Thyroid gland (tissue), 4 donors: ENCODE results near the gene ZNF81.

Experiments
- POLR2A ChIP-seq, 2 donors: fragments of 450-650 bp; IDR thresholded peaks; one replicate each; pipeline ENCODE4 v1.6.1; 2017; ENCODE audit warnings: antibody characterized with exemption in 2 of 2, mild to moderate bottlenecking in 2 of 2, moderate library complexity in 1 of 2
- TF ChIP-seq, protein P1 (sequence below), 6 experiments: fragments of 200-600 bp in 3 of 6; fragments of 450-650 bp in 3 of 6; sonication (generic) in 3 of 6; IDR thresholded peaks; one replicate each; pipeline ENCODE4 v1.5.1; 2016 to 2019; ENCODE audit warnings: antibody characterized with exemption in 6 of 6, mild to moderate bottlenecking in 2 of 6, inconsistent platforms in 1 of 6, moderate library complexity in 1 of 6

DNA sequence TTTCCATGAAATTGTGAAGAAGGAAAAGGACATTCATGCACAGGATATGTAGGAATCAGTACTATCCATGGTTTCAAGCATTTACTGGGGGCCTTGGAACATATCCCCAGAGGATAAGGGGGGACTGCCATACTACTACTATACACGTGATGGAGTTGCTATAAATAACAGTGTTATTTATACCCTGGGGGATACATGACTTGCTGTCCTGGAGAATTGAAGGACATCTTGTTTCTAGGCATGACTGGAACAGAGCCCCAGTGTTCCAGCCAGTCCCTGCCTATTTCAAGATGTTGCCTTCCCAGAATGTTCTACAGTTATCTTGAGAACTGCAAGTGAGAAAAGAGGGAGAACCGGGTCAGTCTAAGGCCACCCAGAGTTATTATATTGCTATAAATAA lies 39.6 kb upstream of the ZNF81 start:
- TF ChIP-seq, protein P1, sequence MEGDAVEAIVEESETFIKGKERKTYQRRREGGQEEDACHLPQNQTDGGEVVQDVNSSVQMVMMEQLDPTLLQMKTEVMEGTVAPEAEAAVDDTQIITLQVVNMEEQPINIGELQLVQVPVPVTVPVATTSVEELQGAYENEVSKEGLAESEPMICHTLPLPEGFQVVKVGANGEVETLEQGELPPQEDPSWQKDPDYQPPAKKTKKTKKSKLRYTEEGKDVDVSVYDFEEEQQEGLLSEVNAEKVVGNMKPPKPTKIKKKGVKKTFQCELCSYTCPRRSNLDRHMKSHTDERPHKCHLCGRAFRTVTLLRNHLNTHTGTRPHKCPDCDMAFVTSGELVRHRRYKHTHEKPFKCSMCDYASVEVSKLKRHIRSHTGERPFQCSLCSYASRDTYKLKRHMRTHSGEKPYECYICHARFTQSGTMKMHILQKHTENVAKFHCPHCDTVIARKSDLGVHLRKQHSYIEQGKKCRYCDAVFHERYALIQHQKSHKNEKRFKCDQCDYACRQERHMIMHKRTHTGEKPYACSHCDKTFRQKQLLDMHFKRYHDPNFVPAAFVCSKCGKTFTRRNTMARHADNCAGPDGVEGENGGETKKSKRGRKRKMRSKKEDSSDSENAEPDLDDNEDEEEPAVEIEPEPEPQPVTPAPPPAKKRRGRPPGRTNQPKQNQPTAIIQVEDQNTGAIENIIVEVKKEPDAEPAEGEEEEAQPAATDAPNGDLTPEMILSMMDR (IDR thresholded peaks at IDR 0.05) = no peak
- no peak for TF ChIP-seq POLR2A (IDR thresholded peaks at IDR 0.05)
